Tibial nerve (tissue), 4 donors: Measurements from ENCODE around the gene NALCN.

Source experiments
- CTCF ChIP-seq, 5 experiments: fragments of 200-600 bp in 3 of 5; fragments of 450-650 bp in 2 of 5; sonication (generic) in 3 of 5; IDR thresholded peaks; one replicate each; pipeline ENCODE4 v1.5.1; 2016 to 2019; ENCODE audit warnings: antibody characterized with exemption in 5 of 5, mild to moderate bottlenecking in 3 of 5, moderate library complexity in 2 of 5
- EP300 ChIP-seq, 2 donors: sonication (generic); formaldehyde crosslinking; IDR thresholded peaks; one replicate each; pipeline ENCODE4 v1.6.1; 2017; ENCODE audit warnings: antibody characterized with exemption in 2 of 2, mild to moderate bottlenecking in 1 of 2
- POLR2A ChIP-seq, 2 donors: fragments of 450-650 bp; IDR thresholded peaks; one replicate each; pipeline ENCODE4 v1.6.1; 2017; ENCODE audit warnings: antibody characterized with exemption in 2 of 2, mild to moderate bottlenecking in 2 of 2, moderate library complexity in 2 of 2

- no peak for TF ChIP-seq CTCF (IDR thresholded peaks at IDR 0.05)
- TF ChIP-seq POLR2A (IDR thresholded peaks at IDR 0.05): no peak
- no peak for TF ChIP-seq EP300 (IDR thresholded peaks at IDR 0.05)
Observed at GRCh38 chr13:101434486-101434885, 18.2 kb upstream of the NALCN start.
